ENCODE measurements around the gene PRR5L. TPM values are rescaled to one million over a fixed set of nuclear protein-coding genes. Genes with fewer than 3 reads are reported as not detected.

The PRR5L gene
- total and polyA plus RNA-seq, 9 of the 15 experiments (the other 6 are each of a cell fraction or from before 2014, with no cell fraction given): 0.11 to 0.60 (median 0.36) TPM; not detected in 2

DNA sequence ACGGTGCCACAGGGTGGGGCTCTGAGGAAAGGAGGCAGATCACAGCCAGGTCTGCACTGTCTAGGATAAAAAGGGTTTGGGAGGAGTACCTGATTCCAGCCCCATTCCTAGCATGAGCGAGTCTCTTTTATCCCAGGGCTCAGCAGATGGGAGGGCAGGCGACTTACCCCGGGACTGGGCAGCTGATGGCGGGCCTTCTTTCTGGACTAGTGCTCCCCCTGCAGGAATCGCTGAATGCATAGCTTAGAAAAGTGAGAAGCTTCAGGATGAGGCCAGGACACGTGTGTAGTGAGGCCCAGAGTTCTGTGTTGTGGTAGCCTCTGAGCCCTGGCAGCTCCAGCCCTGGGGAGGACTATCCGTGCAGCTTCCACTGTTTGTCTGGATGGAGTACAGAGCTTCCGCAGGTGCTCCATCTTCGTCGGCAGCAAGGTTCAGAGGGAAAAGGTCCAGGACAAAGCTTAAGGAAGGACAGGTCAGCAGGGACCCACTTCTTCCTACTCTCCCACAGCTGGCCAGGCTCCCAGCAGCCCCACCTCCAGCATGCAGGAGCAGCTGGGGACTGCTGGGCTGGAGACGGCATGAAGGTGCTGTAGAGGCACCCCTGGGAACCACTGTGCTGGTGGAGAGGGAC lies 37.2 kb upstream of the PRR5L start (continued):
- TF ChIP-seq, protein P1, sequence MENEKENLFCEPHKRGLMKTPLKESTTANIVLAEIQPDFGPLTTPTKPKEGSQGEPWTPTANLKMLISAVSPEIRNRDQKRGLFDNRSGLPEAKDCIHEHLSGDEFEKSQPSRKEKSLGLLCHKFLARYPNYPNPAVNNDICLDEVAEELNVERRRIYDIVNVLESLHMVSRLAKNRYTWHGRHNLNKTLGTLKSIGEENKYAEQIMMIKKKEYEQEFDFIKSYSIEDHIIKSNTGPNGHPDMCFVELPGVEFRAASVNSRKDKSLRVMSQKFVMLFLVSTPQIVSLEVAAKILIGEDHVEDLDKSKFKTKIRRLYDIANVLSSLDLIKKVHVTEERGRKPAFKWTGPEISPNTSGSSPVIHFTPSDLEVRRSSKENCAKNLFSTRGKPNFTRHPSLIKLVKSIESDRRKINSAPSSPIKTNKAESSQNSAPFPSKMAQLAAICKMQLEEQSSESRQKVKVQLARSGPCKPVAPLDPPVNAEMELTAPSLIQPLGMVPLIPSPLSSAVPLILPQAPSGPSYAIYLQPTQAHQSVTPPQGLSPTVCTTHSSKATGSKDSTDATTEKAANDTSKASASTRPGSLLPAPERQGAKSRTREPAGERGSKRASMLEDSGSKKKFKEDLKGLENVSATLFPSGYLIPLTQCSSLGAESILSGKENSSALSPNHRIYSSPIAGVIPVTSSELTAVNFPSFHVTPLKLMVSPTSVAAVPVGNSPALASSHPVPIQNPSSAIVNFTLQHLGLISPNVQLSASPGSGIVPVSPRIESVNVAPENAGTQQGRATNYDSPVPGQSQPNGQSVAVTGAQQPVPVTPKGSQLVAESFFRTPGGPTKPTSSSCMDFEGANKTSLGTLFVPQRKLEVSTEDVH (IDR thresholded peaks at IDR 0.05; ENCODE audit: low read depth, partially characterized antibody): no peak
- TF ChIP-seq RAD21 (CRISPR knock-in tag; conservative IDR thresholded peaks at IDR 0.05 in 1 of 2, IDR thresholded peaks at IDR 0.05 in 1 of 2): peak; percentile 86 to 87
- no peak for TF ChIP-seq ZKSCAN3 (CRISPR knock-in tag; IDR thresholded peaks at IDR 0.05)
- TF ChIP-seq ETV1 (tag; conservative IDR thresholded peaks at IDR 0.05; ENCODE audit: low read depth): no peak
- TF ChIP-seq HNRNPK (IDR thresholded peaks at IDR 0.05; ENCODE audit: low read depth, low read length, poor library complexity, severe bottlenecking): no peak
- TF ChIP-seq, protein P2, sequence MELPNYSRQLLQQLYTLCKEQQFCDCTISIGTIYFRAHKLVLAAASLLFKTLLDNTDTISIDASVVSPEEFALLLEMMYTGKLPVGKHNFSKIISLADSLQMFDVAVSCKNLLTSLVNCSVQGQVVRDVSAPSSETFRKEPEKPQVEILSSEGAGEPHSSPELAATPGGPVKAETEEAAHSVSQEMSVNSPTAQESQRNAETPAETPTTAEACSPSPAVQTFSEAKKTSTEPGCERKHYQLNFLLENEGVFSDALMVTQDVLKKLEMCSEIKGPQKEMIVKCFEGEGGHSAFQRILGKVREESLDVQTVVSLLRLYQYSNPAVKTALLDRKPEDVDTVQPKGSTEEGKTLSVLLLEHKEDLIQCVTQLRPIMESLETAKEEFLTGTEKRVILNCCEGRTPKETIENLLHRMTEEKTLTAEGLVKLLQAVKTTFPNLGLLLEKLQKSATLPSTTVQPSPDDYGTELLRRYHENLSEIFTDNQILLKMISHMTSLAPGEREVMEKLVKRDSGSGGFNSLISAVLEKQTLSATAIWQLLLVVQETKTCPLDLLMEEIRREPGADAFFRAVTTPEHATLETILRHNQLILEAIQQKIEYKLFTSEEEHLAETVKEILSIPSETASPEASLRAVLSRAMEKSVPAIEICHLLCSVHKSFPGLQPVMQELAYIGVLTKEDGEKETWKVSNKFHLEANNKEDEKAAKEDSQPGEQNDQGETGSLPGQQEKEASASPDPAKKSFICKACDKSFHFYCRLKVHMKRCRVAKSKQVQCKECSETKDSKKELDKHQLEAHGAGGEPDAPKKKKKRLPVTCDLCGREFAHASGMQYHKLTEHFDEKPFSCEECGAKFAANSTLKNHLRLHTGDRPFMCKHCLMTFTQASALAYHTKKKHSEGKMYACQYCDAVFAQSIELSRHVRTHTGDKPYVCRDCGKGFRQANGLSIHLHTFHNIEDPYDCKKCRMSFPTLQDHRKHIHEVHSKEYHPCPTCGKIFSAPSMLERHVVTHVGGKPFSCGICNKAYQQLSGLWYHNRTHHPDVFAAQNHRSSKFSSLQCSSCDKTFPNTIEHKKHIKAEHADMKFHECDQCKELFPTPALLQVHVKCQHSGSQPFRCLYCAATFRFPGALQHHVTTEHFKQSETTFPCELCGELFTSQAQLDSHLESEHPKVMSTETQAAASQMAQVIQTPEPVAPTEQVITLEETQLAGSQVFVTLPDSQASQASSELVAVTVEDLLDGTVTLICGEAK (IDR thresholded peaks at IDR 0.05): no peak
- TF ChIP-seq, protein P2 (CRISPR knock-in tag; IDR thresholded peaks at IDR 0.05): no peak
- no peak for TF ChIP-seq PHB2 (IDR thresholded peaks at IDR 0.05; ENCODE audit: low read depth)
- 0 out of 2 replicates have a peak, but pooled peaks have one; percentile 24 for TF ChIP-seq BHLHE40 (IDR thresholded peaks at IDR 0.05; ENCODE audit: low read length)
- no peak for TF ChIP-seq SRSF9 (IDR thresholded peaks at IDR 0.05; ENCODE audit: borderline replicate concordance, low read depth, low read length)
- TF ChIP-seq, protein P3, sequence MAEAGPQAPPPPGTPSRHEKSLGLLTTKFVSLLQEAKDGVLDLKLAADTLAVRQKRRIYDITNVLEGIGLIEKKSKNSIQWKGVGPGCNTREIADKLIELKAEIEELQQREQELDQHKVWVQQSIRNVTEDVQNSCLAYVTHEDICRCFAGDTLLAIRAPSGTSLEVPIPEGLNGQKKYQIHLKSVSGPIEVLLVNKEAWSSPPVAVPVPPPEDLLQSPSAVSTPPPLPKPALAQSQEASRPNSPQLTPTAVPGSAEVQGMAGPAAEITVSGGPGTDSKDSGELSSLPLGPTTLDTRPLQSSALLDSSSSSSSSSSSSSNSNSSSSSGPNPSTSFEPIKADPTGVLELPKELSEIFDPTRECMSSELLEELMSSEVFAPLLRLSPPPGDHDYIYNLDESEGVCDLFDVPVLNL (CRISPR knock-in tag; IDR thresholded peaks at IDR 0.05; ENCODE audit: low read depth): no peak
- TF ChIP-seq SRSF3 (IDR thresholded peaks at IDR 0.05; ENCODE audit: insufficient read depth, low read length): no peak
- peak; percentile 76; the same call in 1 of the 2 replicates for TF ChIP-seq STAG1 (CRISPR knock-in tag; IDR thresholded peaks at IDR 0.05; ENCODE audit: borderline replicate concordance)
- no peak for TF ChIP-seq ZNF41 (CRISPR knock-in tag; conservative IDR thresholded peaks at IDR 0.05)
- no peak for TF ChIP-seq CC2D1A (IDR thresholded peaks at IDR 0.05)

All from K562 (cell line).